ENCODE results near the gene ASIP.
"Not testable (repeated sequence)": the region's sequence is repeated elsewhere in the genome, so short reads cannot be mapped to it uniquely, and the experiment has no call there.

ASIP gene

GRCh38 chr20:34240693-34241615, at the start of gene ASIP:
Gene ASIP (plus strand): TSS chr20:34241423. CDS start chr20:34260375, 18,952 bp downstream.
- no peak for DNase-seq

GRCh38 chr20:34193051-34193450, 48.2 kb upstream of the ASIP start:
- DNase-seq: no peak

- no peak for DNase-seq
These were observed 42.0 kb upstream of the ASIP start for GRCh38 chr20:34199183-34199582.

- no peak for DNase-seq
These were observed 41.2 kb upstream of the ASIP start for GRCh38 chr20:34200023-34200422.

- no peak for DNase-seq
These were observed 39.7 kb upstream of the ASIP start for GRCh38 chr20:34201531-34201930.

GRCh38 chr20:34205172-34205880, 35.9 kb upstream of the ASIP start:
- not testable (repeated sequence) for DNase-seq

GRCh38 chr20:34209111-34209510, 32.1 kb upstream of the ASIP start:
- DNase-seq: no peak

GRCh38 chr20:34210271-34210670, 31.0 kb upstream of the ASIP start:
- no peak for DNase-seq

GRCh38 chr20:34211591-34211990, 29.6 kb upstream of the ASIP start:
- DNase-seq: no peak

GRCh38 chr20:34213213-34213612, 28.0 kb upstream of the ASIP start:
- DNase-seq: no peak

- peak; percentile 19 for DNase-seq
These were observed 25.4 kb upstream of the ASIP start for GRCh38 chr20:34215711-34216381.

GRCh38 chr20:34216382-34216742, 24.9 kb upstream of the ASIP start:
- no peak for DNase-seq

- DNase-seq: no peak
These were observed 20.7 kb upstream of the ASIP start for GRCh38 chr20:34220561-34220960.

- DNase-seq: no peak
These were observed 19.0 kb upstream of the ASIP start for GRCh38 chr20:34222208-34222607.

GRCh38 chr20:34224251-34224650, 17.0 kb upstream of the ASIP start:
- not testable (repeated sequence) for DNase-seq

GRCh38 chr20:34231634-34232033, 9.6 kb upstream of the ASIP start:
- no peak for DNase-seq

GRCh38 chr20:34232494-34233087, 8.6 kb upstream of the ASIP start:
- no peak for DNase-seq

- DNase-seq: no peak
These were observed 7.5 kb upstream of the ASIP start for GRCh38 chr20:34233687-34234086.

GRCh38 chr20:34235875-34236274, 5.3 kb upstream of the ASIP start:
- no peak for DNase-seq

- no peak for DNase-seq
These were observed 3.3 kb upstream of the ASIP start for GRCh38 chr20:34237942-34238341.

- DNase-seq: no peak
These were observed 1.1 kb upstream of the ASIP start for GRCh38 chr20:34240121-34240520.

GRCh38 chr20:34242015-34242414, 792 bp downstream of the ASIP start:
- DNase-seq: not testable (repeated sequence)

- no peak for DNase-seq
These were observed 1.7 kb downstream of the ASIP start for GRCh38 chr20:34242879-34243278.
